GM12873 (cell line): ENCODE data around the gene CYLD.

Source experiments
- TF ChIP-seq, protein P1 (sequence below): IDR thresholded peaks from 2 replicates; pipeline ENCODE4 v1.5.1; 2012; ENCODE audit warnings: low read depth, mild to moderate bottlenecking, moderate library complexity, low read length, control low read depth; ENCODE audit not compliant: insufficient read depth; ENCODE audit errors: missing control alignments

Gene CYLD

DNA sequence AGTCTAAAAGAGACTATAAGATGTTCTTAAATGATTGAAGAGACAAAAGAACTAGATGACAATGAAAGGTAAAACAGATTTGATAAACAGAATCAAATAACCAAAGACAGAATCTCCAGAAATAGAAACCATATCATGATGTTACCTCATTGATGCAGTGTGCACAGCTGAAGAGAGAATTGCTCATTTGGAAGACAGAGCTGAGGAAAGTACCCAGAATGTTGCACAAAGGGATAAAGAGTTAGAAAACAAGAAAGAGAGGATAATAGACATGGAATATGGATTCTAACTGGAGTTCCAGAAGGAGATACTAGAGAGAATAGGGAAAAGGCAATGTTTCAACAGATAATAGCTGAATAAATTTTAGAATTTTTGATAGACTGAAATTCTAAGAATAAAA is 47.9 kb downstream of the CYLD start:
- TF ChIP-seq, protein P1, sequence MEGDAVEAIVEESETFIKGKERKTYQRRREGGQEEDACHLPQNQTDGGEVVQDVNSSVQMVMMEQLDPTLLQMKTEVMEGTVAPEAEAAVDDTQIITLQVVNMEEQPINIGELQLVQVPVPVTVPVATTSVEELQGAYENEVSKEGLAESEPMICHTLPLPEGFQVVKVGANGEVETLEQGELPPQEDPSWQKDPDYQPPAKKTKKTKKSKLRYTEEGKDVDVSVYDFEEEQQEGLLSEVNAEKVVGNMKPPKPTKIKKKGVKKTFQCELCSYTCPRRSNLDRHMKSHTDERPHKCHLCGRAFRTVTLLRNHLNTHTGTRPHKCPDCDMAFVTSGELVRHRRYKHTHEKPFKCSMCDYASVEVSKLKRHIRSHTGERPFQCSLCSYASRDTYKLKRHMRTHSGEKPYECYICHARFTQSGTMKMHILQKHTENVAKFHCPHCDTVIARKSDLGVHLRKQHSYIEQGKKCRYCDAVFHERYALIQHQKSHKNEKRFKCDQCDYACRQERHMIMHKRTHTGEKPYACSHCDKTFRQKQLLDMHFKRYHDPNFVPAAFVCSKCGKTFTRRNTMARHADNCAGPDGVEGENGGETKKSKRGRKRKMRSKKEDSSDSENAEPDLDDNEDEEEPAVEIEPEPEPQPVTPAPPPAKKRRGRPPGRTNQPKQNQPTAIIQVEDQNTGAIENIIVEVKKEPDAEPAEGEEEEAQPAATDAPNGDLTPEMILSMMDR = no peak

- TF ChIP-seq, protein P1 = no peak
Observed at GRCh38 chr16:50791522-50791921, 49.6 kb downstream of the CYLD start.

- TF ChIP-seq, protein P1 = no peak
Observed at GRCh38 chr16:50796829-50797228, 54.9 kb downstream of the CYLD start.

GRCh38 chr16:50797456-50797855 is 55.6 kb downstream of the CYLD start:
- TF ChIP-seq, protein P1 = no peak

DNA sequence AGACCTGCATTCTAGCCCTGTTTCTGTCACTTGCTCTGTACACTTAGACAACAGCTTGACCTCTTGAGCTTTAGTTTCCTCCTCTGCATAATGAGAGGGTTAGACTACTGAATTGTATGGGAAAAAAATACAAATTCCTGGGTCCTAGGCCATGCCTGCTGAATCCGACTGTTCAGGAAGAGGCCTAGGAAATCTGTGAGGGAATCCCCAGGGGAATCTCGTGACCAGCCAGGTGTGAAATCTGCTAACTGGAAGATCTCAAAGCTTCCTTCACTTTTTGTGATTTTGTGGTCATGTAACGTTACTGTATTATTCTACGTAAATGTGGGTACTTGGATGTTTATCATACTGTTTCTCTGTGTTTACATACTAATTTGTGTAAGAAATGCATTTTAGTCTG is 58.2 kb downstream of the CYLD start:
- TF ChIP-seq, protein P1 = no peak

GRCh38 chr16:50801036-50801435 is 59.1 kb downstream of the CYLD start:
- TF ChIP-seq, protein P1 = no peak

DNA sequence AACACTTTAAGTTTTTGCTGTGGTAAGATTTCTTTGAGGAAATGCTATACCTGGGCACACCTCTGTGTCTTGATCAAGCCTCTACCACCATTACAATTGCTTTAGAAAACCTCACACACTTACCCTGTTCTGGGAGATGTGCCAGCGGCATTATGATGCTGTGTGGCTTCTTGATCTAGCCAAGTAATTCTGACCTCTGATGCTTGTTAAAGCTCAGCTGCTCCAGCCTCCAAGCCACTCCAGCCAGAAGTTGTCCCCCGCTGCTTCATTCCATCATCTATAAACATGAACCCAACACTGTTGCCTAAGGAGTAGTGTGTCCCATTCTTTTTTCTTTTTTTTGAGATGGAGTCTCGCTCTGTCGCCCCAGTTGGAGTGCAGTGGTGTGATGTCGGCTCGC is 60.1 kb downstream of the CYLD start:
- TF ChIP-seq, protein P1 = no peak
